ENCODE measurements around the gene CAMK2G.

The CAMK2G gene

GRCh38 chr10:73905256-73906020 lies 31.1 kb upstream of the CAMK2G start:
- in situ Hi-C loops (cut with MboI; ENCODE audit: low sequenced_read_pairs): no loop called here

GRCh38 chr10:73902351-73902750 lies 28.0 kb upstream of the CAMK2G start:
- in situ Hi-C loops (cut with MboI; ENCODE audit: low sequenced_read_pairs): no loop called here

GRCh38 chr10:73901261-73901660 lies 26.9 kb upstream of the CAMK2G start:
- in situ Hi-C loops (cut with MboI; ENCODE audit: low sequenced_read_pairs): no loop called here

GRCh38 chr10:73900064-73900463 lies 25.7 kb upstream of the CAMK2G start:
- in situ Hi-C loops (cut with MboI; ENCODE audit: low sequenced_read_pairs): no loop called here

- in situ Hi-C loops (cut with MboI; ENCODE audit: low sequenced_read_pairs): loop anchor here (25.0 kb wide), 1 partner anchor 188 kb away; no protein-coding TSS in a partner anchor
Measured at GRCh38 chr10:73899423-73899822, 25.1 kb upstream of the CAMK2G start.

- in situ Hi-C loops (cut with MboI; ENCODE audit: low sequenced_read_pairs): loop anchor here (25.0 kb wide), 1 partner anchor 188 kb away; no protein-coding TSS in a partner anchor
Measured at GRCh38 chr10:73898730-73899410, 24.5 kb upstream of the CAMK2G start.

- in situ Hi-C loops (cut with MboI; ENCODE audit: low sequenced_read_pairs): loop anchor here (25.0 kb wide), 1 partner anchor 190 kb away; no protein-coding TSS in a partner anchor
Measured at GRCh38 chr10:73897693-73898092, 23.3 kb upstream of the CAMK2G start.

- in situ Hi-C loops (cut with MboI; ENCODE audit: low sequenced_read_pairs): loop anchor here (25.0 kb wide), 1 partner anchor 192 kb away; no protein-coding TSS in a partner anchor
Measured at GRCh38 chr10:73895381-73895780, 21.0 kb upstream of the CAMK2G start.

GRCh38 chr10:73894245-73894971 lies 20.1 kb upstream of the CAMK2G start:
- in situ Hi-C loops (cut with MboI; ENCODE audit: low sequenced_read_pairs): loop anchor here (25.0 kb wide), 1 partner anchor 193 kb away; no protein-coding TSS in a partner anchor

GRCh38 chr10:73893426-73893825 lies 19.1 kb upstream of the CAMK2G start:
- in situ Hi-C loops (cut with MboI; ENCODE audit: low sequenced_read_pairs): loop anchor here (25.0 kb wide), 1 partner anchor 194 kb away; no protein-coding TSS in a partner anchor

GRCh38 chr10:73892310-73893030 lies 18.1 kb upstream of the CAMK2G start:
- in situ Hi-C loops (cut with MboI; ENCODE audit: low sequenced_read_pairs): loop anchor here (25.0 kb wide), 1 partner anchor 195 kb away; no protein-coding TSS in a partner anchor

GRCh38 chr10:73891540-73891939 lies 17.2 kb upstream of the CAMK2G start:
- in situ Hi-C loops (cut with MboI; ENCODE audit: low sequenced_read_pairs): loop anchor here (25.0 kb wide), 1 partner anchor 196 kb away; no protein-coding TSS in a partner anchor

GRCh38 chr10:73890830-73891229 lies 16.5 kb upstream of the CAMK2G start:
- in situ Hi-C loops (cut with MboI; ENCODE audit: low sequenced_read_pairs): loop anchor here (25.0 kb wide), 1 partner anchor 196 kb away; no protein-coding TSS in a partner anchor

GRCh38 chr10:73890261-73890660 lies 15.9 kb upstream of the CAMK2G start:
- in situ Hi-C loops (cut with MboI; ENCODE audit: low sequenced_read_pairs): loop anchor here (25.0 kb wide), 1 partner anchor 197 kb away; no protein-coding TSS in a partner anchor

GRCh38 chr10:73889416-73889815 lies 15.1 kb upstream of the CAMK2G start:
- in situ Hi-C loops (cut with MboI; ENCODE audit: low sequenced_read_pairs): loop anchor here (5.0 to 25.0 kb wide), 2 partner anchors 58 to 198 kb away; no protein-coding TSS in a partner anchor

GRCh38 chr10:73889014-73889413 lies 14.7 kb upstream of the CAMK2G start:
- in situ Hi-C loops (cut with MboI; ENCODE audit: low sequenced_read_pairs): loop anchor here (5.0 to 25.0 kb wide), 2 partner anchors 58 to 198 kb away; no protein-coding TSS in a partner anchor

GRCh38 chr10:73888514-73888913 lies 14.2 kb upstream of the CAMK2G start:
- in situ Hi-C loops (cut with MboI; ENCODE audit: low sequenced_read_pairs): loop anchor here (5.0 to 25.0 kb wide), 2 partner anchors 59 to 199 kb away; no protein-coding TSS in a partner anchor

GRCh38 chr10:73887294-73888039 lies 13.1 kb upstream of the CAMK2G start:
- in situ Hi-C loops (cut with MboI; ENCODE audit: low sequenced_read_pairs): loop anchor here (5.0 to 25.0 kb wide), 2 partner anchors 60 to 200 kb away; no protein-coding TSS in a partner anchor

GRCh38 chr10:73886661-73887293 lies 12.4 kb upstream of the CAMK2G start:
- in situ Hi-C loops (cut with MboI; ENCODE audit: low sequenced_read_pairs): loop anchor here (5.0 to 25.0 kb wide), 2 partner anchors 61 to 201 kb away; no protein-coding TSS in a partner anchor
